ENCODE results near the gene MFAP2. TPM values are rescaled to one million over a fixed set of nuclear protein-coding genes. Genes with fewer than 3 reads are reported as not detected.

The MFAP2 gene, protein sequence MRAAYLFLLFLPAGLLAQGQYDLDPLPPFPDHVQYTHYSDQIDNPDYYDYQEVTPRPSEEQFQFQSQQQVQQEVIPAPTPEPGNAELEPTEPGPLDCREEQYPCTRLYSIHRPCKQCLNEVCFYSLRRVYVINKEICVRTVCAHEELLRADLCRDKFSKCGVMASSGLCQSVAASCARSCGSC
- polyA plus RNA-seq (2012; ENCODE audit: missing spikeins): not detected

GRCh38 chr1:16980473-16981268 is at the start of gene MFAP2:
Gene MFAP2, minus strand, starts transcription at chr1:16980620. Its CDS starts 2,347 bp downstream, at chr1:16978273.
- TF ChIP-seq POLR2A (IDR thresholded peaks at IDR 0.05; ENCODE audit: low read depth, low read length) (no peak), POLR2AphosphoS5 (IDR thresholded peaks at IDR 0.05; ENCODE audit: low read depth, low read length) (no peak), TAF1 (IDR thresholded peaks at IDR 0.05; ENCODE audit: borderline replicate concordance, low read depth, low read length) (no peak)
- DNase-seq (ENCODE audit: insufficient read length) (no peak), FAIRE-seq (no peak)

DNA sequence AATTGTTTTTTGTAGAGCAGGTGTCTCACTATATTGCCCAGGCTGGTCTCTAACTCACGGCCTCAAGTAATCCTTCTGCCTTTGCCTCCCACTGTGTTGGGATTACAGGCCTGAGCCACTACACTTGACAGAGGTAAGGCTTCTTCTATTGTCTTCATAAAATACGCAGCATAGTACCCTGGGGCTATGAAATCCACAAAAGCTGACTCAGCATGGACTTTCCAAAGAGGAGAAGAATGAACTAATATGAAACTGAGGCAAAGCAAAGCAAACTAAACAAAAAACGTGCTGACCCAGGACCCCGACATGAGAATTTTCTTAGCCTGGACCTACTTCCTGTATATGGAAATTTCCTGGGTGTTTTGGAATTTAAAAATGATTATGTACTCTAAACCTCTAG is 49.8 kb upstream of the MFAP2 start:
- DNase-seq (ENCODE audit: insufficient read length) (no peak), FAIRE-seq (no peak)
- no peak for TF ChIP-seq POLR2A (IDR thresholded peaks at IDR 0.05; ENCODE audit: low read depth, low read length)
- TF ChIP-seq POLR2AphosphoS5 (IDR thresholded peaks at IDR 0.05; ENCODE audit: low read depth, low read length): no peak
- TF ChIP-seq TAF1 (IDR thresholded peaks at IDR 0.05; ENCODE audit: borderline replicate concordance, low read depth, low read length): no peak

- DNase-seq (ENCODE audit: insufficient read length) (no peak), FAIRE-seq (no peak)
- no peak for TF ChIP-seq TAF1 (IDR thresholded peaks at IDR 0.05; ENCODE audit: borderline replicate concordance, low read depth, low read length)
- TF ChIP-seq POLR2AphosphoS5 (IDR thresholded peaks at IDR 0.05; ENCODE audit: low read depth, low read length): no peak
- no peak for TF ChIP-seq POLR2A (IDR thresholded peaks at IDR 0.05; ENCODE audit: low read depth, low read length)
These were observed 48.3 kb upstream of the MFAP2 start for GRCh38 chr1:17028662-17029188.

GRCh38 chr1:17027900-17028299 is 47.5 kb upstream of the MFAP2 start:
- FAIRE-seq (no peak), DNase-seq (ENCODE audit: insufficient read length) (no peak)
- TF ChIP-seq POLR2A (IDR thresholded peaks at IDR 0.05; ENCODE audit: low read depth, low read length) (no peak), TAF1 (IDR thresholded peaks at IDR 0.05; ENCODE audit: borderline replicate concordance, low read depth, low read length) (no peak), POLR2AphosphoS5 (IDR thresholded peaks at IDR 0.05; ENCODE audit: low read depth, low read length) (no peak)

GRCh38 chr1:17027403-17027802 is 47.0 kb upstream of the MFAP2 start:
- DNase-seq (ENCODE audit: insufficient read length): no peak
- no peak for FAIRE-seq

GRCh38 chr1:17024721-17025120 is 44.3 kb upstream of the MFAP2 start:
- FAIRE-seq (no peak), DNase-seq (ENCODE audit: insufficient read length) (no peak)
- TF ChIP-seq POLR2A (IDR thresholded peaks at IDR 0.05; ENCODE audit: low read depth, low read length) (no peak), POLR2AphosphoS5 (IDR thresholded peaks at IDR 0.05; ENCODE audit: low read depth, low read length) (no peak), TAF1 (IDR thresholded peaks at IDR 0.05; ENCODE audit: borderline replicate concordance, low read depth, low read length) (no peak)

More at GRCh38 chr1:17027403-17027802, 47.0 kb upstream of the MFAP2 start:
- TF ChIP-seq POLR2A (IDR thresholded peaks at IDR 0.05; ENCODE audit: low read depth, low read length) (no peak), POLR2AphosphoS5 (IDR thresholded peaks at IDR 0.05; ENCODE audit: low read depth, low read length) (no peak), TAF1 (IDR thresholded peaks at IDR 0.05; ENCODE audit: borderline replicate concordance, low read depth, low read length) (no peak)

DNA sequence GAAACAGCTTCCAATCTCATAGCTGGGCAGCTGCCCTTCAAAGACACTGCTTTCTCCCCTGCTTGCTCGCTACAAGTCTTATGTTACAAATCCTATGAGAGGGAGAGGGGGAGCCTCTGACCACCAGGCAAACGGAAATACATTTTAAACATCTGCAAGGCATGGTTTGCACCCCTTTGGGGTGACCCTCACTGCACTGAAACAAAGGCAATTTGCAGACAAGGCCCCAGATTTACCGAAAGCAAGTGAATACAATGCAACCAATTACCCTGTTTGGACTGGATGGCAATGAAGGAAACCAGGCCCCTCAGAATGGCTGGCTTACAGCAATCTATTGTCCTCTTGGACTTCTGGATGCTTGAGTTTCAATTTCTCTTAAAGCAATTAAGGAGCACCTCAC is 43.2 kb upstream of the MFAP2 start:
- FAIRE-seq (no peak), DNase-seq (ENCODE audit: insufficient read length) (no peak)
- TF ChIP-seq TAF1 (IDR thresholded peaks at IDR 0.05; ENCODE audit: borderline replicate concordance, low read depth, low read length) (no peak), POLR2AphosphoS5 (IDR thresholded peaks at IDR 0.05; ENCODE audit: low read depth, low read length) (no peak), POLR2A (IDR thresholded peaks at IDR 0.05; ENCODE audit: low read depth, low read length) (no peak)

DNA sequence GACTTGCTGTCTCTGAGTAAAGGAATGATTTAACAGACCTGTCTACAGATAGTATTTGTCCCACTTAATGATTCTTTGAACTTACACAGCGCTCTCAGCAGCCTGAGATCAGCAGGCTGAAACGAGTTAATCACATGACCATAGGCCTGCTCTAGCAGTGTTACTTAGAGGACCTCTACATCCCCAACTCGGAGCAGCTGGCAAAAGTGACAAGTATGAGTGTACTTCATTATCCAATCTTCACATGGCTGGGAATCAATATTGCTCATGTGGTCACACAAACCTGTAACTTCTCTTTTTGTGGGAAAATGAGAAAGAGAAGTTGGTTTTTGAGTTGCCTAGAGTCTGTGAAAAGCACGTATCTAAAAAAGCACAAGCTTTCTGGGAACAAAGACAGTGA is 42.7 kb upstream of the MFAP2 start:
- DNase-seq (ENCODE audit: insufficient read length): no peak
- TF ChIP-seq POLR2A (IDR thresholded peaks at IDR 0.05; ENCODE audit: low read depth, low read length) (no peak), POLR2AphosphoS5 (IDR thresholded peaks at IDR 0.05; ENCODE audit: low read depth, low read length) (no peak), TAF1 (IDR thresholded peaks at IDR 0.05; ENCODE audit: borderline replicate concordance, low read depth, low read length) (no peak)

DNA sequence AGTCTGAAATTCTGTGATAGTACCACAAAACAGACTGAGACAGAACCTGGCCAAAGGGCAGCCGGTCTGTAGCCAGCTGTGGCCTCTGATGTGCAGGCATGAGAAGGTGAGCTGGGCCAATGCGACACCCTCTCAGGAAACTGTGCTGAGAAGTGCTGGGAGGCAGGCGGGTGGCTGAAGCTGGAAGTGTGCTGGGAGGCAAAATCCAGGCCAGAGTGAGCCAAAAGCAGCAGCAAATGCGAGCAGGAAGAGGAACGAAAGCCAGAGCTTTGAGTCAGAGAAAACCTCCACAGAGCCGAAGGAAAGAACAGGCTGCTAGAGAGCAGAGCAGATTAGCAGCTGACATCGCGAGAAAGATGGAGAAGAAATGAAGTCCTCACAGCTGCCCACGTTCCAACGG is 41.5 kb upstream of the MFAP2 start:
- no peak for TF ChIP-seq POLR2A (IDR thresholded peaks at IDR 0.05; ENCODE audit: low read depth, low read length)
- no peak for TF ChIP-seq TAF1 (IDR thresholded peaks at IDR 0.05; ENCODE audit: borderline replicate concordance, low read depth, low read length)
- TF ChIP-seq POLR2AphosphoS5 (IDR thresholded peaks at IDR 0.05; ENCODE audit: low read depth, low read length): no peak
- no peak for DNase-seq (ENCODE audit: insufficient read length)
- FAIRE-seq: no peak

More for the DNA sequence above, 42.7 kb upstream of the MFAP2 start:
- FAIRE-seq: no peak

GRCh38 chr1:17020502-17020901 is 40.1 kb upstream of the MFAP2 start:
- FAIRE-seq: no peak
- no peak for TF ChIP-seq POLR2AphosphoS5 (IDR thresholded peaks at IDR 0.05; ENCODE audit: low read depth, low read length)
- no peak for TF ChIP-seq TAF1 (IDR thresholded peaks at IDR 0.05; ENCODE audit: borderline replicate concordance, low read depth, low read length)
- TF ChIP-seq POLR2A (IDR thresholded peaks at IDR 0.05; ENCODE audit: low read depth, low read length): no peak

DNA sequence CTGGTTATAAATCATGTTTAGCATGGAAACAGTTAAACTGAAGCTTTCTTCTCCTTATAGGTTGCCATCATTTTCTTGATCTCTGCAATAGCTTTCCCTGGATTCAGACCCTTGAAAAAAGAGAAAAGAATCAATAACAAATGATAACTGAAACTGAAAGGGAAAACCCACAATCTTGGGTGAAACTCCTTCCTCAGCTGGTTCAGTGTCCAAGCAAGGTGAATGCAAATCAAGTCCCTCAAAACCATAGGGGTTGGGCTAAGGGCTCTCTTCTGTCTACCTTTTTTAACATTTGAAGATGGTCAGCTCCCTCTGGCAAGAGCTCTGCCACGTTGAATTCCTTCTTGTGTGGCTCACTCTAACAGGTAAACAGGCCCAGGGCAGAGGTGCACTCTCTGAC is 38.4 kb upstream of the MFAP2 start:
- DNase-seq (ENCODE audit: insufficient read length) (no peak), FAIRE-seq (peak; percentile 80)
- TF ChIP-seq POLR2A (IDR thresholded peaks at IDR 0.05; ENCODE audit: low read depth, low read length) (no peak), POLR2AphosphoS5 (IDR thresholded peaks at IDR 0.05; ENCODE audit: low read depth, low read length) (no peak), TAF1 (IDR thresholded peaks at IDR 0.05; ENCODE audit: borderline replicate concordance, low read depth, low read length) (no peak)

More at GRCh38 chr1:17020502-17020901, 40.1 kb upstream of the MFAP2 start:
- no peak for DNase-seq (ENCODE audit: insufficient read length)
